Activated naive CD4-positive, alpha-beta T cell treated with anti-CD3 and anti-CD28 coated beads, Interleukin-2, amount 10 ng/mL, durations not matched to agents 7 days and 5 days (primary cell): ENCODE measurements around the gene USF1.

Experiments
- CTCF ChIA-PET: fragments of 350-600 bp; sonication (Branson Sonifier 250); formaldehyde crosslinking; loops from one replicate; lab custom pipeline; 2021; ENCODE audit warnings: antibody characterized with exemption; lab: Charles Lee
- DNase-seq: peaks from one replicate; pipeline ENCODE4 v3.0.0-alpha.2; 2020
- H3K27ac Mint-ChIP-seq: one replicate; pipeline ENCODE4 v1.8.0; 2021; ENCODE audit warnings: mild to moderate bottlenecking, moderate library complexity, mixed read lengths
- H3K27me3 Mint-ChIP-seq: one replicate; pipeline ENCODE4 v1.8.0; 2021; ENCODE audit warnings: mild to moderate bottlenecking, mixed read lengths
- H3K36me3 Mint-ChIP-seq: one replicate; pipeline ENCODE4 v1.8.0; 2021; ENCODE audit warnings: mixed read lengths
- H3K4me1 Mint-ChIP-seq: one replicate; pipeline ENCODE4 v1.8.0; 2021; ENCODE audit warnings: mixed read lengths
- H3K4me3 Mint-ChIP-seq: one replicate; pipeline ENCODE4 v1.8.0; 2021; ENCODE audit warnings: mild to moderate bottlenecking, moderate library complexity, mixed read lengths
- H3K9me3 Mint-ChIP-seq: one replicate; pipeline ENCODE4 v1.8.0; 2021; ENCODE audit warnings: mixed read lengths

USF1 gene, protein sequence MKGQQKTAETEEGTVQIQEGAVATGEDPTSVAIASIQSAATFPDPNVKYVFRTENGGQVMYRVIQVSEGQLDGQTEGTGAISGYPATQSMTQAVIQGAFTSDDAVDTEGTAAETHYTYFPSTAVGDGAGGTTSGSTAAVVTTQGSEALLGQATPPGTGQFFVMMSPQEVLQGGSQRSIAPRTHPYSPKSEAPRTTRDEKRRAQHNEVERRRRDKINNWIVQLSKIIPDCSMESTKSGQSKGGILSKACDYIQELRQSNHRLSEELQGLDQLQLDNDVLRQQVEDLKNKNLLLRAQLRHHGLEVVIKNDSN

DNA sequence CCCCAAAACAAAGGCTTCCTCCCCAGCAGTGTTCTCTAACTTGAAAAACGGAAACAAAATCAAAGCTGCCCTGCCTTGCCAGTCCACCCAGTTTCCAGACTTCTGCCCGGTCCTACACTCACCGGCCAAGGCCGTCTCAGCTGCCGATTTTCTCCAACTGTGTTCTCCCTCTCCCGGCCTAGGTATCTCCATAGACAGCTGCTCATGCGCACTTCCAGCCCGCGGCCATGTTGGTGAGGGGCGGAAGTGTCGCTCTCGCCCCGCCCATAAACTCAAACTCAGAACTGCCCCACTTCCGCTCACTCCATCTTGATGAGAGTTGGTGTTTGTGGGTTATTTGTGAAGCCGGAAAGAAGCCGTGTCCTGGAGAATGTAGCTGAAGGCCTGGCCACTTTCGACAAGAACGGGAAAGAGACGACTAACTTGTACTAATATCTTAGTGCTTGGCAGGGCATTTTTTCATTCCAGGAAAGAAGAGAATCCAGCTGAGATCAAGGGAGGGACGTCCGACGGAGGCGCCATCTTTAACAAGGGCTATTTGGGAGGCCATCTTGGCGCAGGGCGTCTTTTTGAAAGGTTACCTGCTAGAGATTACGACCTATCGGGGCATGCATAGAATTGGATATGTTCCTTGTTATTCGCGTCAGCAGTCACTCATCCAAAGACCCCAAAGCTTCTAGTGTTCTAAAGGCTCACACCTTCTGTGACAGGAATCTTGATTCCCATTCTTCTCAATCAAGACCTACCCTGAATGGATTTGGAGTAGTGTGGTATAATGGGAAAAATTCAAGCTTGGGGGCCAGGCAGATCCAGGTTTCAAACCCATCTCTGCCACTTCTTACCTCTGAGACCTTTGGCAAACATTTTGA, at the start of gene USF1:
Gene USF1, minus strand, starts transcription at position 242 of the 869 bp plus-strand sequence. CDS start 2,702 bp downstream, outside the sequence.
- peak; percentile 94 for DNase-seq
- Mint-ChIP-seq H3K4me3 (peak within 1 kb of the TSS; percentile 86), H3K27me3 (no peaks in the 10 kb centered on the region), H3K4me1 (peaks cover 57% of the 10 kb centered on the region), H3K9me3 (no peaks in the 10 kb centered on the region), H3K36me3 (peaks cover 79% of the 10 kb centered on the region), H3K27ac (peak within 1 kb of the TSS; percentile 97)
- CTCF ChIA-PET, result interaction anchor here (0.5 to 4.8 kb wide), 7 partner anchors 12 to 92 kb away, joined by 3 to 35 read pairs (median 4); partner anchors contain the start of genes ARHGAP30 and KLHDC9

DNA sequence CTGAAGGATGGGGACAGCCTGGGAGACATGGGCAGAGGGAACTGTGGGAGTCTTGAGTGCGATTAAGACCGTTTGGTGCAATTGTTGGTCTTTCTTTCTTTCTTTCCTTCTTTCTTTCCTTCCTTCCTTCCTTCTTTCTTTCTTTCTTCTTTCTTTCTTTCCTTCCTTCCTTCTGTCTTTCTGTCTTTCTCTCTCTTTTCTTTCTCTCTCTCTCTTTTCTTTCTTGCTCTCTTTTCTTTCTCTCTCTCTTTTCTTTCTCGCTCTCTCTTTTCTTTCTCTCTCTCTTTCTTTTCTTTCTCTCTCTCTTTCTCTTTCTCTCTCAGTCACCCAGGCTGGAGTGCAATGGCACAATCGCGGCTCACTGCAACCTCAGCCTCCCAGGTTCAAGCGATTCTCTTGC, 49.5 kb upstream of the USF1 start:
- peak overlapping the region; percentile 25 for H3K27ac Mint-ChIP-seq
- peaks cover 41% of the 10 kb centered on the region for H3K27me3 Mint-ChIP-seq
- CTCF ChIA-PET, result interaction anchor here (0.9 to 9.6 kb wide), 5 partner anchors 19 to 106 kb away, joined by 3 to 196 read pairs (median 5); partner anchors contain the start of genes ARHGAP30 and TSTD1
- peaks cover 49% of the 10 kb centered on the region for H3K4me1 Mint-ChIP-seq
- no peak overlapping the region for H3K4me3 Mint-ChIP-seq
- H3K36me3 Mint-ChIP-seq, result peaks cover 14% of the 10 kb centered on the region
- H3K9me3 Mint-ChIP-seq, result no peaks in the 10 kb centered on the region
- no peak for DNase-seq

DNA sequence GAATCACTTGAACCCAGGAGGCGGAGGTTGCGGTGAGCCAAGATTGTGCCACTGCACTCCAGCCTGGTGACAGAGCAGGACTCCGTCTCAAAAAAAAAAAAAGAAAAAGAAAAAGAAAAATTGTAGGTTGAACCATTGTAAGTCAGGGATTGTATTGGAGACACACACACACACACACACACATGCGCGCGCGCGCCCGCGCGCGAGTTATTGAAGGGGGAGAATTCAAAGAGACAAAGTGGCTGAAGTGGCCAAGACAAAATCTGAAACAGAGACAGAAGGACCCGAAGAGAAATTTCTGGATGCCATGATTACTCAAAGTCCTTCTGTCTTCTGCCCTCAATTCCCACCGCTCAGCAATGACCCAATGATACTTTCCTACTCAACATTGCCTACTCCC, 48.7 kb upstream of the USF1 start:
- no peak for DNase-seq
- CTCF ChIA-PET, result interaction anchor here (0.9 to 9.6 kb wide), 5 partner anchors 18 to 105 kb away, joined by 3 to 196 read pairs (median 5); partner anchors contain the start of genes ARHGAP30 and TSTD1
- Mint-ChIP-seq H3K27me3 (peaks cover 41% of the 10 kb centered on the region), H3K4me1 (peaks cover 51% of the 10 kb centered on the region), H3K27ac (no peak overlapping the region), H3K36me3 (peaks cover 8% of the 10 kb centered on the region), H3K9me3 (no peaks in the 10 kb centered on the region), H3K4me3 (no peak overlapping the region)

DNA sequence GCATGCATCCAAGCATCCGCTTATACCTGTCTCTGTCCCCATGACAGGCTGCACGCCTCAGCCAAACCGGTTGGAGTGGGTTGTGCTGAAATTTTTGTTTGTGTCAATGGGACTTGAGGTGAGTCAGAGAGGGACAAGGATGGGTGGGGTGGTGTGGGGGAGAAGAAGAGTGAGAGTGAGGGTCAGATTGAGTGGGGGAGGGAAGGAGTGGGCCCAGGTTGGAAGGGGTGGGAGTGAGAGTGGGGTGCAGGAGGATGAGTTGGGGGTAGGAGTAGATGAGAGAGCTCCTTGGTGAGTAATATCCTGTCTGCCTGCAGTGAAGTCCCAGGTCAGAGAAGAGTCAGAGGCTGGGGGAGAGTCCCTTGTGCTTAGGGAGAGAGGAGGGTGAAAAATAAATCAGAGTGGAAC, 46.8 kb upstream of the USF1 start:
- Mint-ChIP-seq H3K27ac (no peak overlapping the region), H3K4me3 (no peak overlapping the region), H3K27me3 (peaks cover 36% of the 10 kb centered on the region), H3K9me3 (no peaks in the 10 kb centered on the region), H3K4me1 (peaks cover 39% of the 10 kb centered on the region), H3K36me3 (no peaks in the 10 kb centered on the region)
- DNase-seq, result peak; percentile 34
- CTCF ChIA-PET, result interaction anchor here (9.6 kb wide), 1 partner anchor 21 kb away, joined by 196 read pairs; the partner anchor contains the start of gene ARHGAP30

DNA sequence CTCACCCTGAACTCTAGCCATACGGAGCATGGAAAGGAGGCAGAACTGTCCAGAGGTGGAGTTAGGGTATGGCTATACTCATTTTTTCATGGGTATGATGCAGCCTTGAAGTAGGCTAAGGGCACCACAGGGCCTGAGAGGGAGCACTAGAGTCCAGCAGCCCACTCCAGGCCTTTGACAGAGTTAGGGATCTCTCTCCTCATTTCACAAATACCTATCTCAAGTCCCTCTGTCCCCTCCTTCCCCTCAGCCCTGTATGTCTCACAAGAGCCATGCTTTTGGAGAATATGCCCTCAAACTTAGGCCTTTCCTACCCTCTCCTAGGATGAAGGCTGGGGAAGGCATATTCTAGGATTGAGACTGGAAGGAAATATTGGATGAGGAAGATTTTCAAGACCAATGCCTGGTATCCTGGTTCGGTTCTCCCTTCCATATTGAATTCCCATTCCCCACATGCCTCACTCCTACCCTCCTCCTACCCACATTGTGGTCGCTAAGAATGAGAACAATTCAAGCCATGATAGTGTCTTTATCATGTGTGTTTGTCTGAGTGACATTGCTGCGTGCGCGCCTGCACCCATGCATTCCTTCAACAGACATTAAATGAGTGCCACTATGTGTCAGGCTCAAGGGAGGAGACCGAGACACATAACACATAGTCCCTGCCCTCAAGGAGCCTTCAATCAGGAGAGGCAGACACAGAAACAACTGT, 46.2 kb upstream of the USF1 start:
- Mint-ChIP-seq H3K27ac (no peak overlapping the region), H3K36me3 (no peaks in the 10 kb centered on the region), H3K9me3 (no peaks in the 10 kb centered on the region), H3K4me1 (peaks cover 32% of the 10 kb centered on the region), H3K4me3 (no peak overlapping the region), H3K27me3 (peaks cover 36% of the 10 kb centered on the region)
- DNase-seq, result no peak
- CTCF ChIA-PET, result interaction anchor here (9.6 kb wide), 1 partner anchor 20 kb away, joined by 196 read pairs; the partner anchor contains the start of gene ARHGAP30

DNA sequence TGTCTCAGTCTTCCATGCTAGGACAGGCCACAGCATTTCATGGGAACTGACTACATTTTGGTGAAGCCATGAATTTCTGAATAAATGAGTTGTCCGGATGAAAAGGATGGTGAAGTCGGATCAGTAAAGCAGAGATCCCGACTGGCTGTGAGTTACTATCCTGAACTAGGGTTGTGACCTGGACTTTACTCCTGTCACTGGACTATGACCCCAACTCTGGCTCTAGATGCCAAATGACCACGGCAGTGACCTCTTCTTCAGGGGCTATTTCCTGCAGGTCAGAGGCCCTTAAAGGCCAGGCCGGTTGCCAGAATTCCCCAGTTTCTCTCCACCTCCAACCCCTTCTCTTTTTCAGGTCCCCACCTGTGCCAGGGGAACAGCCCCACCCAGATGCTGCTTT, 45.3 kb upstream of the USF1 start:
- peaks cover 37% of the 10 kb centered on the region for H3K27me3 Mint-ChIP-seq
- no peaks in the 10 kb centered on the region for H3K9me3 Mint-ChIP-seq
- H3K36me3 Mint-ChIP-seq, result no peaks in the 10 kb centered on the region
- H3K4me1 Mint-ChIP-seq, result peaks cover 28% of the 10 kb centered on the region
- DNase-seq, result no peak
- CTCF ChIA-PET, result interaction anchor here (1.4 kb wide), 1 partner anchor 20 kb away, joined by 7 read pairs; no protein-coding TSS in a partner anchor
- H3K27ac Mint-ChIP-seq, result no peak overlapping the region
- H3K4me3 Mint-ChIP-seq, result no peak overlapping the region

DNA sequence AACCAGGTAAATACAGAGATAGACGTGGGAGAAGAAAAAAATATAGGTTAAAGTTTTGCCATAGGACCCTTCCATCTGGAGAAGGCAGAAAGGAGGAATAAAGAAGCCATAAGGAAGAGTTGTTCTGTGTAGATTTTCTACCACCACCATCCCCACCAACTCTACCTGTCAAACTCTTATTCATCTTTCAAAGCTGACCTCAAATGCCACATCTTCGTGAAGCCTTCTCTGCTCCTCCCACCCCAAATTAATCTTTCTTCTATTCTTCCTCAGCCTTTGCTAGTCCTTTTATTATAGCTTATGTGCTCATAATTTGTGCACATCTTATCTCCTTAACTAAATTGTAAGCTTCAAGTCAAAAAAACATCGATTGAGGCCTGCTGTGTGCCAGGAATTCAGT, 44.8 kb upstream of the USF1 start:
- H3K9me3 Mint-ChIP-seq, result no peaks in the 10 kb centered on the region
- no peaks in the 10 kb centered on the region for H3K36me3 Mint-ChIP-seq

DNA sequence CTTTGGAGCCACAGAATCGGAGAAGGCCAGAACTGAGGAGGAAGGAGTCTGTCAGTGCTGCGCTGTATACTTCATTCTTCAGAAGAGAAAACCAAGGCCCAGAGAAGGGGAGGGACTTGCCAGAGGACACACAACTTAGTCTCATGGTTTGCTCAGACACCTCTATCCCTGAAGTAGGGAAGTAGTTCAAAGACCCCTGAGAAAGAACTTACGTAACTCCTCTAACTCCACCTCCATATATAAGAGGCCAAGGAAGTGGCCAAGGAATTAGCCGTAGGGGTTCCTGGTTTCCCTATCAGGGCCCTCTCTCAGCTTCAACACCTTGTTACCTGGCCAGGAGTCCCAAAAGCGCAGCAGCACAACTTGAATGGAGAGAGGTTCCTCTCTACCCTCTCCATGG, 44.2 kb upstream of the USF1 start:
- no peaks in the 10 kb centered on the region for H3K36me3 Mint-ChIP-seq
- peaks cover 38% of the 10 kb centered on the region for H3K27me3 Mint-ChIP-seq
- no peaks in the 10 kb centered on the region for H3K9me3 Mint-ChIP-seq
- no peak for DNase-seq
- CTCF ChIA-PET, result interaction anchor here (1.4 to 1.8 kb wide), 2 partner anchors 8 to 18 kb away, joined by 7 to 9 read pairs; partner anchors contain the start of gene KLHDC9
- H3K4me3 Mint-ChIP-seq, result no peak overlapping the region
- peaks cover 28% of the 10 kb centered on the region for H3K4me1 Mint-ChIP-seq
- no peak overlapping the region for H3K27ac Mint-ChIP-seq

More for the DNA sequence above, 44.8 kb upstream of the USF1 start:
- Mint-ChIP-seq H3K27ac (no peak overlapping the region), H3K4me3 (no peak overlapping the region), H3K4me1 (peaks cover 28% of the 10 kb centered on the region), H3K27me3 (peaks cover 38% of the 10 kb centered on the region)
- DNase-seq, result no peak
- CTCF ChIA-PET, result interaction anchor here (0.5 to 1.4 kb wide), 2 partner anchors 19 to 28 kb away, joined by 3 to 7 read pairs; no protein-coding TSS in a partner anchor

DNA sequence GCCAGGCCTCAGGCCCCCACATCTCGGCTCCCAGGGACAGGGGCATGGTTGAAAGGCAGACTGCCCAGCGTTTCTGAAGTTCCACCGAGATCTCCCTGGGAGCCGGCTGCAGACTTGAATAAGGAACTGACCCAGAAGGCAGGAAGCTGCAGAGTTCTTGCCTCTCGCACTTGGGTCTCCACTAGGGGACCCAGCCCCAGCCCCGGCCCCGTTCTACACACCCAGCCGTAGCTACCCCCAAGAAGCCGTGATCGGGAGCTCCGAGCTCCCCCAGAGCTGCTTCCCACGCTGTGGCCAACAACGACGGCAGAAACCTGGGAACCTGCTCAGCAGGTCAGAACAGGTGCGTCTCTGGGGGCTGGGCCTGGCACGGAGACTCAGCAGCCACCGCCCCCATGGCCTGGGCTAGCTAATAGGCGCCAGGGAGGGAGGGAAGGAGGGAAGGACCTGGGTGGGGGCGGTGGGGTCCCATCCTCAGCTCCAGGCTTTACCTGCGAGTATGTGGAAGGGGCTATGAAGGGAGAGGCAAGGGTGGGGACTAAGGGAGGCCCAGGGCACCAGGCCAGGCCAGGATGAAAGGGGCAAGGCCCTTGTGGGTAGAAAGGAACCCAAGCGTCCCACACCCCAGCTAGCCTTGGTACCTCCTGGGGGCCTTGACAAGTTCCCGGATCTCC, 43.6 kb upstream of the USF1 start, which contains the start of gene NECTIN4:
Gene NECTIN4, minus strand, starts transcription at position 308 of the 674 bp plus-strand sequence. Its CDS starts 262 bp downstream, at position 46.
- Mint-ChIP-seq H3K27ac (no peak within 1 kb of the TSS), H3K36me3 (no peaks in the 10 kb centered on the region), H3K9me3 (no peaks in the 10 kb centered on the region), H3K4me3 (no peak within 1 kb of the TSS), H3K4me1 (peaks cover 28% of the 10 kb centered on the region), H3K27me3 (peaks cover 38% of the 10 kb centered on the region)
- CTCF ChIA-PET, result interaction anchor here (1.3 to 1.8 kb wide), 2 partner anchors 8 to 19 kb away, joined by 4 to 9 read pairs; partner anchors contain the start of gene KLHDC9
- DNase-seq, result no peak

DNA sequence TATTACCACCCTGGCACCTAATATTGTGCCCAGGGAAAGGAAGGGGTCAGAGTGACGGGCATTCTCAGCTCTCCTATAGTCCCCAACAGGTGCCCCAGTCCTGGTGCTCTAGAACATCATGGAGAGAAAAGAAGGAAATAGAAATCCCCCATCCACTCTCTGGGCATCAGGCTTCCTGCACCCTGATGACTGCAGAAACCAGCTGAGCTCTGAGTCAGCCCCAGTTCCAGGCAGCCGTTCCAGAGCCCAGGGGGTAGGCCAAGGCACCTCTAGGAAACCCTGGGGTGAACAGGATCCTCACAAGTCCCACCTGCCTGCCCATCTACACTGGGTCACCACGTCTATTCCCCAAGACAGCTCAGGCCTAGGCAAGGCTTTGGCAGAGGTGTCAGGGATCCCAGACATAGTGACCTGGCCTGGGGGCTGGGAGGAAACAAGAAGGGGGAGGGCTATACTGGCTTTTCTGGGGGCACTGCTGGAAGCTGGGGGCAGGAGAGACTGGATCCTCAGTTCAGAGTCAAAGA, 42.9 kb upstream of the USF1 start:
- Mint-ChIP-seq H3K9me3 (no peaks in the 10 kb centered on the region), H3K27ac (no peak overlapping the region), H3K36me3 (no peaks in the 10 kb centered on the region), H3K4me3 (no peak overlapping the region), H3K27me3 (peaks cover 34% of the 10 kb centered on the region), H3K4me1 (peaks cover 26% of the 10 kb centered on the region)
- no peak for DNase-seq
- CTCF ChIA-PET, result interaction anchor here (1.3 to 1.8 kb wide), 2 partner anchors 9 to 18 kb away, joined by 4 to 9 read pairs; partner anchors contain the start of gene KLHDC9

DNA sequence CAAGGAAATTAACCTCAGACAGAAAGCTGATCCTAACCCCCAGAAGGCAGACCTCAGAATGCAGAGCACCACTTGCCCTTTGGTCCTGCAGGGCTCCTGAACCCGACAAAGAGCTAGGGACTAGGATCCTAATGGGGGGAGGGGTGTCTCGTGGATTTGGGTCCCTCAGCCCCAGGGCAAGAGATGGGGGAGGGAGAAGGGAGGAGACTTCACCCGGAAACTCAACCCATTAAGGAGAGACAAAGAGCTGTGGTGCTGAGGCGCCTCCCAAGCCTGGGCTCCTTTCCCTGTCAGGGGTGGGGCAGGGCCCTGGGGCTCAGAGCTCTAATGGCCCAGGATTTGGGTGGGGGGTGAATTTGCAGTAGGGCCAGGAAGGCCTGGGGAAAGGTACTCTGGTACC, 40.7 kb upstream of the USF1 start:
- H3K36me3 Mint-ChIP-seq, result no peaks in the 10 kb centered on the region
- no peaks in the 10 kb centered on the region for H3K9me3 Mint-ChIP-seq
- no peak overlapping the region for H3K4me3 Mint-ChIP-seq
- DNase-seq, result no peak
- H3K27ac Mint-ChIP-seq, result no peak overlapping the region
- H3K4me1 Mint-ChIP-seq, result peaks cover 11% of the 10 kb centered on the region
- CTCF ChIA-PET, result interaction anchor here (1.0 to 3.1 kb wide), 3 partner anchors 11 to 31 kb away, joined by 3 to 20 read pairs (median 9); no protein-coding TSS in a partner anchor
- H3K27me3 Mint-ChIP-seq, result peaks cover 38% of the 10 kb centered on the region

DNA sequence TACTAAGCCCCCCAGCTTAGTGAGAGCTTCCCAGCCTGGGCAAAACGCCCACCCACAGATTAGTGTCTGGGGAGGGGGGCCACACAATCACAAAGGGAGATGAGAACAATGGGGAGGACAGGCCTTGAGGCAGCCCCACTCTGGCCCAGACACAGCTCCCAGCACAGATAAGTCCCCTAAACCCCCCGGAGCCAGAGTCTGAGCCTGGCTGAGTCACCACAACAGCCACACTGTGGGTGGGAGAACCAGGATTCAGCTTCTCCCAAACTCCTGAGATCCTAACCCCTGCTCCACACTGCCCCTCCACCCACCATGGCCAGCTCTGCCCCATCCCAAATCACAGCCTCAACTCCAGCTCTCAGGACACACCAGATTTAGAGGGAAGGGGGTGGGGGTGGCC, 39.4 kb upstream of the USF1 start:
- no peaks in the 10 kb centered on the region for H3K9me3 Mint-ChIP-seq
- H3K36me3 Mint-ChIP-seq, result no peaks in the 10 kb centered on the region
- peaks cover 1% of the 10 kb centered on the region for H3K4me1 Mint-ChIP-seq
- DNase-seq, result no peak
- CTCF ChIA-PET, result interaction anchor here (0.5 to 3.1 kb wide), 4 partner anchors 12 to 805 kb away, joined by 3 to 20 read pairs (median 5); partner anchors contain the start of gene KLHDC9
- H3K27ac Mint-ChIP-seq, result no peak overlapping the region
- H3K27me3 Mint-ChIP-seq, result peaks cover 42% of the 10 kb centered on the region
- no peak overlapping the region for H3K4me3 Mint-ChIP-seq
